AG09309 (cell line): ENCODE results near the gene RNF224.

Source experiments
- DNase-seq: peaks from one replicate; pipeline ENCODE4 v3.0.0-alpha.2; 2010; ENCODE audit warnings: low read depth
- H3K4me3 ChIP-seq: 2 replicates; pipeline ENCODE4 v1.5.1; 2011; ENCODE audit warnings: mild to moderate bottlenecking, low read depth, low read length, moderate library complexity; ENCODE audit not compliant: control insufficient read depth
- TF ChIP-seq, protein P1 (sequence below): IDR thresholded peaks from 2 replicates; pipeline ENCODE4 v1.5.1; 2011; ENCODE audit warnings: mild to moderate bottlenecking, low read depth, low read length, inconsistent platforms; ENCODE audit not compliant: insufficient read depth, control insufficient read depth; ENCODE audit errors: missing control alignments

Gene RNF224

GRCh38 chr9:137275203-137275587 lies 47.9 kb downstream of the RNF224 start:
- DNase-seq, result no peak
- TF ChIP-seq, protein P1, sequence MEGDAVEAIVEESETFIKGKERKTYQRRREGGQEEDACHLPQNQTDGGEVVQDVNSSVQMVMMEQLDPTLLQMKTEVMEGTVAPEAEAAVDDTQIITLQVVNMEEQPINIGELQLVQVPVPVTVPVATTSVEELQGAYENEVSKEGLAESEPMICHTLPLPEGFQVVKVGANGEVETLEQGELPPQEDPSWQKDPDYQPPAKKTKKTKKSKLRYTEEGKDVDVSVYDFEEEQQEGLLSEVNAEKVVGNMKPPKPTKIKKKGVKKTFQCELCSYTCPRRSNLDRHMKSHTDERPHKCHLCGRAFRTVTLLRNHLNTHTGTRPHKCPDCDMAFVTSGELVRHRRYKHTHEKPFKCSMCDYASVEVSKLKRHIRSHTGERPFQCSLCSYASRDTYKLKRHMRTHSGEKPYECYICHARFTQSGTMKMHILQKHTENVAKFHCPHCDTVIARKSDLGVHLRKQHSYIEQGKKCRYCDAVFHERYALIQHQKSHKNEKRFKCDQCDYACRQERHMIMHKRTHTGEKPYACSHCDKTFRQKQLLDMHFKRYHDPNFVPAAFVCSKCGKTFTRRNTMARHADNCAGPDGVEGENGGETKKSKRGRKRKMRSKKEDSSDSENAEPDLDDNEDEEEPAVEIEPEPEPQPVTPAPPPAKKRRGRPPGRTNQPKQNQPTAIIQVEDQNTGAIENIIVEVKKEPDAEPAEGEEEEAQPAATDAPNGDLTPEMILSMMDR, result no peak
- H3K4me3 ChIP-seq, result no peak overlapping the region

GRCh38 chr9:137275588-137276472 lies 48.5 kb downstream of the RNF224 start:
- DNase-seq, result no peak
- TF ChIP-seq, protein P1, result no peak
- no peak overlapping the region for H3K4me3 ChIP-seq

GRCh38 chr9:137276473-137277328 lies 49.4 kb downstream of the RNF224 start:
- TF ChIP-seq, protein P1, result no peak
- no peak for DNase-seq
- peak overlapping the region; percentile 87 for H3K4me3 ChIP-seq

GRCh38 chr9:137277329-137278041 lies 50.2 kb downstream of the RNF224 start, which contains the start of gene TOR4A:
Gene TOR4A, plus strand, starts transcription at chr9:137277726. Its CDS starts 964 bp downstream, at chr9:137278690.
- DNase-seq, result no peak
- TF ChIP-seq, protein P1, result peak; percentile 39
- peak within 1 kb of the TSS; percentile 87 for H3K4me3 ChIP-seq

DNA sequence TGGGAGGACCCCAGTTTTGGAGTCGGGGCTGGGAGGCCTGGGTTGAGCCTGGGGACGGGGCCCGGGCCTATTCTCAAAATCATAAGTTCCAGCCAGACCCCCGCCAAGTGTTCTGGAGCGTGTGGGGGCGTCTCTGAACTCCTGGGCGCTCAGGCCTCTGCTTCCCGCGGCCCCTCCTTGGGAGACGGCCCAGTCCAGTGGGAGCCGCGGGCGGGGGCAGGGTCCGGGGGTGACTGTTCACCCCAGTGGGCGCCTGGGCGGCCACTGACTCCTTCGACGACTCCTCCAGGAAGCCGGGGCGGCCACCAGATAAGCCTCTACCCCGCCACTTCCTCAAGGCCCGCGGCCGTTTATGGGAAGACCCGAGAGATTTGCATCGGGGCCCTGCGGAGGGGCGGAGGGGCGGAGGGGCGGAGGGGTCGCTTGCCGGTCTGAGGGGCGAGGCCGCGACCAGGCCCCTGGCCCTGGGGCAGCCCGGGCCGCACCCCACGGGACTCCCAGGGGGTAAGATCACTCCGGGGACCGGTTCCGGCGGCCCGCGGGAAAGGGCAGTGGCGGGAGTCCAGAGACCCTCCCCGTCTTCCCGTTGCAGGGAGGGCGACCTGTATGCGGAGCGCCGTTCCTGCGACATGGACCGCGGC lies 50.9 kb downstream of the RNF224 start:
- no peak for DNase-seq
- H3K4me3 ChIP-seq, result peak overlapping the region; percentile 87

More for the DNA sequence above, 50.9 kb downstream of the RNF224 start:
- TF ChIP-seq, protein P1, result no peak
